Muscle layer of duodenum (tissue), 2 donors: ENCODE measurements around the gene VIPR2.
A peak's percentile ranks its signal among the peaks of the same experiment; 100 is the strongest.

Source experiments
- H3K27ac ChIP-seq: one replicate; pipeline ENCODE4 v1.7.0; 2013; ENCODE audit warnings: mild to moderate bottlenecking, low read length
- H3K27me3 ChIP-seq: one replicate; pipeline ENCODE4 v1.7.0; 2013; ENCODE audit warnings: low read depth, mild to moderate bottlenecking, control low read depth, low read length
- H3K36me3 ChIP-seq, 2 donors: one replicate each; pipeline ENCODE4 v1.7.0; 2013; ENCODE audit warnings: low read length in 2 of 2, control low read depth in 1 of 2, mild to moderate bottlenecking in 1 of 2; ENCODE audit not compliant: insufficient read depth in 2 of 2, control insufficient read depth in 1 of 2
- H3K4me1 ChIP-seq, 2 donors: one replicate each; pipeline ENCODE4 v1.7.0; 2013; ENCODE audit warnings: low read length in 2 of 2, mild to moderate bottlenecking in 2 of 2, control low read depth in 1 of 2, moderate library complexity in 1 of 2; ENCODE audit not compliant: insufficient read depth in 2 of 2, control insufficient read depth in 1 of 2
- H3K4me3 ChIP-seq, 2 donors: one replicate each; pipeline ENCODE4 v1.7.0; 2013; ENCODE audit warnings: low read length in 2 of 2, low read depth in 1 of 2, mild to moderate bottlenecking in 1 of 2
- H3K9me3 ChIP-seq, 2 donors: one replicate each; pipeline ENCODE4 v1.7.0; 2013; ENCODE audit warnings: low read length in 2 of 2, control low read depth in 1 of 2, mild to moderate bottlenecking in 1 of 2; ENCODE audit not compliant: control insufficient read depth in 1 of 2
- donor health status: healthy.

Gene VIPR2

DNA sequence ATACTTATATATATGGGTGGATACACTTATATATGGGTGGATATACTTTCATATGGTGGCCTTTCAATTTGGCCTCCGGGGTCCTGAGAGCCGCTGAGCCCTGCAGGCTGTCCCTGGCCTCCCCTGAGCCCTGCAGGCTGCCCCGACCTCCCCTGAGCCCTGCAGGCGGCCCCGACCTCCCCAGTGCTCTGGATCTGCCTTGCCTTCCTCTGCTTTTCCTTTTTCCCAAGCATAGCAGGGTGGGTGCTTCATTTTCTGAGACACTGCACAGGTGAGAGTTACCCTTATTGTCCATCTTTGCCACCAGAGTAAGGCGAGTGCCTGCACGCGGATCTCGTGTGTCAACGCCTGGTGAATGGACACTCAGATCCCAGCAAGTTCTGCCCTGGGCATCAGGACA, 106.6 kb downstream of the VIPR2 start:
- Histone ChIP-seq H3K9me3 (no peaks in the 10 kb centered on the region), H3K4me3 (no peak overlapping the region), H3K4me1 (no peaks in the 10 kb centered on the region), H3K27me3 (no peaks in the 10 kb centered on the region), H3K27ac (no peak overlapping the region), H3K36me3 (peaks cover 0 to 15% of the 10 kb centered on the region in 2 donors)

DNA sequence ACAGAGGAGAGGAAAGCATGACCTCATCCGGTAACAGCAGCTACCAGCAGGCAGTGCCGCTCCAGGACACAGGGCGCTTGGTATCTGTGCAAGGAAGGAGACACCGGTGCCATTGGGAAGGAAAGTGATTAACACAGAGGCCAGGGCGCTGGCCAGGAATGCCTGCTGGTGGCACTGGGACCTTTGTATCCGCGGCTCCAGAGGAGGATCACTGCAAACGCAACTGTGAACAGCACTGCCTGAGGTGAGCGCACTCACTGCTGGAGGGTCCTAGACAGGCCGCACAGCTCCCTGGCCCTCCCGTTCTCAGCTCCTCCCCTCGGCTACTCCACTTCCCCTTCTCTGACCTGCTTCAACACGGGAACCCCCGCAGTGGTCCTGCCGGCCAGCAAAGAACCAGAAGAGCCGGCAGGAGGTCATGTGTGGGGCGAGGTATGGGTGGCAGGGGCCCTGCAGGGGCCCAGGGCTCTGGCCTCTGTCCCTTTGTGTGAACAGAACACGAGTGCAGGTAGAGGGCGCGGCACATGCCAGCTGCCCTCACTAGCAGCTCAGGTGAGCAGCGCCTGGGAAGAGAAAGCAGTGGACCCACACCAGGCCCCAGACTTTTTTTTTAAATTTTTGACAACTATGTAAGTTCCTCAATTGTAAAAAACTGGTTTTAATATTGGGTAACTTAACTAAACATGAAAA, 107.6 kb downstream of the VIPR2 start:
- Histone ChIP-seq H3K9me3 (no peaks in the 10 kb centered on the region), H3K4me3 (no peak overlapping the region), H3K36me3 (peaks cover 0 to 15% of the 10 kb centered on the region in 2 donors), H3K27ac (no peak overlapping the region), H3K27me3 (no peaks in the 10 kb centered on the region), H3K4me1 (no peaks in the 10 kb centered on the region)

DNA sequence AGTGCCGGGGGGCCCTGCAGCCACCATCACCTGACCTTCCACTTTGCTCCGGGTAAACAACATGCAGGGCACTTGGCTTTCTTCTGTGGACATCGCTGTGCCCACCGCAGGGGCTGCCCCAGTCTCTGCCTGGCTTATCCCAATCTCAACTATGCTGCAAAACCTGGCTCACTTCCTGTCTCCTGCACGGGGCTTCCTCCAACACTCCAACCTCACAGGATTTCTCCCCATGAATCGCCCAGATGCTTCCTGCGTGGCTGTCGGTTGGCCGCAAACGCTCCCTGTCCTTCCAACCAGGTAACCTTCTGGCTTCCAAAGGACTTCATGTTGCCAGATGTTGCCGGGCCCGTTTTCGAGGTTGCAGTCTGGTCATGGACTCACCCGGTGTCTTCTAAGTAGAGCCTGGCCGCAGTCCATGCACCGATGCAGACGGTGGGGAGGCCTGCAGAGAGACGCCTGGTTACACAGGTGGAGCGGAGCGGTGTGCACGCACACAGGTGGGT, 109.0 kb downstream of the VIPR2 start:
- H3K4me3 ChIP-seq = no peak overlapping the region
- H3K27me3 ChIP-seq = no peaks in the 10 kb centered on the region

DNA sequence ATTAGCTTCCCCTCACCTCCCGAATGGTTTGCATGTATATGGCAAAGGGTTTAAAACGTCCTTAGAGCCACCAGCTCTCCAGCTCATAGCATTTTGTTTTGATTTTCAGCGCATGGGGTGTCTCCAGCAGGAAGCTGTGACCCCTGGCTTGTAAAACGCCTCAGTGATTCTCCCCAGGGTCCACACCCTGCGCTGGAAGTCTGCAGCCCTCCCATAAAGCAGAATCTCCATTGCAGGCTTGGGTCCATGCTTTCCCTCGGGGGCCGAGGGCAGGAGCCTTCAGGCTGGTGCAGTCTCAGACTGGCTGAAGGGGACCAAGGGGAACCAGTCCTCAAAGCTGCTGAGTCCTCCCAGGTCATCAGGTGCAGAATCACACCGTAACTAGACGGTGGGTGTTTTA, 109.7 kb downstream of the VIPR2 start:
- Histone ChIP-seq H3K27ac (no peak overlapping the region), H3K9me3 (no peaks in the 10 kb centered on the region), H3K36me3 (peaks cover 0 to 9% of the 10 kb centered on the region in 2 donors), H3K4me3 (no peak overlapping the region), H3K27me3 (no peaks in the 10 kb centered on the region), H3K4me1 (peaks cover 0 to 10% of the 10 kb centered on the region in 2 donors)

More for the DNA sequence above, 109.0 kb downstream of the VIPR2 start:
- H3K9me3 ChIP-seq = no peaks in the 10 kb centered on the region
- H3K27ac ChIP-seq = no peak overlapping the region
- H3K4me1 ChIP-seq = peaks cover 0 to 10% of the 10 kb centered on the region in 2 donors
- peaks cover 0 to 9% of the 10 kb centered on the region in 2 donors for H3K36me3 ChIP-seq

DNA sequence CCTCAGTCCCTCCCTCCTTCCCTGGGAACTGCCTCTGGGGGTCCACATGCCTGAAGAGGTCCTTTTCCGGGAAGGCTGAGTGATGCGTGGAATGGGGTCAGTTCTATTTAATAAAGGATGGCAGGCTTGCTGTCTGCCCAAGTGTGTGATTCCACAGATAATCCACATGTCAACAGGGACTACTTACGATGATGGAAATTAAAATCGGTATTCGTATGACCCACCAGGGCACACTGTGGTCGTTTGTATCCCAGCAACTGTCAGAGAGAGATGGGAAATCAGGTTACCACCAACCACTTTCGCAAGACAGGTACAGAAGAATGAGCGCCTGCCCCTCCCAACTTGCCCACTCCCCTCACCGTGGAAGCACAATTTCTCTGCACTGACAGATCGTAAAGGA, 110.3 kb downstream of the VIPR2 start:
- H3K9me3 ChIP-seq = no peaks in the 10 kb centered on the region
- H3K27ac ChIP-seq = no peak overlapping the region
- H3K36me3 ChIP-seq = peaks cover 0 to 9% of the 10 kb centered on the region in 2 donors
- H3K4me1 ChIP-seq = peaks cover 0 to 10% of the 10 kb centered on the region in 2 donors
- no peaks in the 10 kb centered on the region for H3K27me3 ChIP-seq
- H3K4me3 ChIP-seq = no peak overlapping the region

DNA sequence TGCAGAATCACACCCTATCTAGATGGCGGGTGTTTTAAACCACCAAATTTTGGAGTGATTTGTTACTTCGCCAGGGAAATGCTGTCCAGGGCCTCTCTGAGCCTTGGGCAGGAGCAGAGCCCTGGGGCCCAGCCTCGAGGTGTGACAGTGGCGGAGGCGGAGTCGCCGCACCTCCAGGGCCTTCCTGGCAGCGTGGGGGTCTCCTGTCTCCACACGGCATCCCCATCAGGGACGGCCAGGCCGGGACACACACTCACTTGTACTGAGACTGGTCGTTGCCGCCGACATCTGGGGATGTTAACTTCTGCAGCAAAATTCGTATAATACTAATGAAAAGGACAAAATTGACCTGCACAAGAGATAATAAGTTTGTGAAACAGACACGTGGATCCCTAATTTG, 110.7 kb downstream of the VIPR2 start:
- Histone ChIP-seq H3K36me3 (peaks cover 0 to 9% of the 10 kb centered on the region in 2 donors), H3K27ac (no peak overlapping the region), H3K4me3 (no peak overlapping the region), H3K9me3 (no peaks in the 10 kb centered on the region), H3K27me3 (no peaks in the 10 kb centered on the region), H3K4me1 (peaks cover 0 to 10% of the 10 kb centered on the region in 2 donors)

DNA sequence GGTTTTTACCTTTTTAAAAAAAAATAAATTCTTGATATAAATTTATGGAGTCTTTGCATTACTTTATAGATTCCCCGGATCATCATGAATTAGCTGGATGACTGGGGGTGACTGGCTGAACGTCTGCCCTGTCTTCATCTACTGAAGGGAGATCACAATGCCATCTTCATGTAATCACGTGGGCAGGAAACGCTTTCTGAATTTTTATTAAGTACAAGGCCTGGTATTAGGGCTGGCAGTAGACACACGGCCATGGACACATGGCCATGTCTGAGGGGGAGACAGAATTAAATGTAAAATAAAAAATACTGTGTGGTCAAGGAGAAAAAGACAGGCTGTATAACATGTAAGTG, 111.2 kb downstream of the VIPR2 start:
- no peak overlapping the region for H3K27ac ChIP-seq
- H3K4me3 ChIP-seq = no peak overlapping the region
- no peaks in the 10 kb centered on the region for H3K27me3 ChIP-seq
- peaks cover 0 to 10% of the 10 kb centered on the region in 2 donors for H3K4me1 ChIP-seq
- peaks cover 0 to 8% of the 10 kb centered on the region in 2 donors for H3K36me3 ChIP-seq
- H3K9me3 ChIP-seq = no peaks in the 10 kb centered on the region

DNA sequence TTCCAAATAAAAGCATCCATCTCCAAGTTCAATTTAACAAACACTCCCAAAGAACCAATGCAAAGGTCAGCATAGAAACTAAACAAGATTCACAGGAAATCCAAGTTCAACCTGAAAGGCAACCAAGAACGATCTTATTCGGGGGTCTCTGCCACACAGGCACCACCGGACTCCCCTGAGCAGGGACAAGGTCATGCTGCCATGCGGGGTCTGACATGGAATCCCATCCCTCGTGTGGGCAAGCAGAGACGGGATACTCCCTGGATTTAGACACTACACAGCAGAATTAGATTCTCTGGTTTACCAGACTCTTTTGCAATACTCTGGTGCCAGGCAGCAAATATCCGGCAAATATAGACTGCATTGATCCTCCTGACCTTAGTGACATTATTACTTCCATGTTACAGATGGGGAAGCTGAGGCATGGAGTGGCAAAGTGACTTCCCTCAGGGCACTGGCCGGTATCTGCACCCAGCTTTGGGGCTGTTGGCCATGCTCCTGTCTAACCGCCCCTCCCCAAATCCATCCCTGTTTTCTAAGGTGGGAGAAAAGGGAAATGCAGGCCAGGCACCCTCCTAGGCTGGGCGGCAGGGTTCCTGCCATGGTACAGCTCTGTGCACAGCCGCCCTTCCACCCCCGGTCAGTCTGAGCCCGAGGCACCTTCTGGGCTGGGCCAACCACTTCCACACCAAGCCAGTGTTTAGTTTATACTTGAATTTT, 111.8 kb downstream of the VIPR2 start:
- H3K36me3 ChIP-seq = peaks cover 0 to 4% of the 10 kb centered on the region in 2 donors
- H3K4me1 ChIP-seq = peaks cover 0 to 10% of the 10 kb centered on the region in 2 donors
- no peak overlapping the region for H3K27ac ChIP-seq
- no peaks in the 10 kb centered on the region for H3K9me3 ChIP-seq
- no peaks in the 10 kb centered on the region for H3K27me3 ChIP-seq
- H3K4me3 ChIP-seq = no peak overlapping the region

DNA sequence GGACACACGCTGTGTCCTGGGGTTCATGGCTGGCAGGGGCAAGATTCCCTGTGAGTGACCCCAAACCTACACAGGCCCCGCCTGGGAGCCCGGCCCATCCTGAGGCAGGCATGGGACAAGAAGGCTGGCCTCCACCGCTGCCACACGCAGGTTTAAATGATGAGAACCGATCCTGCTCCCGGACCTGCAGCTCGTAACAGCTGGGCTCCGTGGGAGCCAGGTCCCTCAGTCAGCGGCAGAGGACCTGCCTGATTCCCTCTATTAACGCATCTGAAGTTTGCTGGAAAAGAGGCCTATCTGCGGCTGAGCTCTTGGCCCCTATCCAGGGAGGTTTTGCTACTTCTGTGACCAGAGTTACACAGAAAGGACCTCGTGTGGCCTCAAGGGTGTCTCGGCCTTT, 112.3 kb downstream of the VIPR2 start:
- no peaks in the 10 kb centered on the region for H3K9me3 ChIP-seq
- H3K4me1 ChIP-seq = peaks cover 0 to 10% of the 10 kb centered on the region in 2 donors
- H3K27me3 ChIP-seq = no peaks in the 10 kb centered on the region
- H3K36me3 ChIP-seq = peaks cover 0 to 4% of the 10 kb centered on the region in 2 donors
- no peak overlapping the region for H3K27ac ChIP-seq
- H3K4me3 ChIP-seq = no peak overlapping the region

DNA sequence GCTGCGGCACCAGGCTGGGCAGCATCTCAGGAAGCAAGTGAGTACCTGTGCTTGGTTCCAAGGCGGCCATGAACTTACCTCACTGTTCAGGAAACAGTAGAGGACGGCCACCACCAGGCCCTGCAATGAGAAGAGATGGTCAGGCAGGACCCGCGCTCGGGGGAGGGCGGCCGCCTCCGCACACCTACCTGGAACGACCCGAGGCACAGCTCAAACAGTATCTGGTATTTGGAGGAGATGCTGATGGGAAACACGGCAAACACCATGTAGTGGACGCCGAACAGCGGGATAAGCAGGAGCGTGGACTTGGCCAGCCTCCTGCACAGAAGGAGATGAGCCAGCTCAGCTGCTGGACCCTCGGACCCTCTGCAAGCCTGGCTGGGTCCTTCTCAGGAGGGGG, 112.9 kb downstream of the VIPR2 start:
- peaks cover 2 to 10% of the 10 kb centered on the region in 2 donors for H3K4me1 ChIP-seq
- H3K4me3 ChIP-seq = no peak overlapping the region
- no peaks in the 10 kb centered on the region for H3K9me3 ChIP-seq
- H3K36me3 ChIP-seq = peaks cover 0 to 4% of the 10 kb centered on the region in 2 donors
- no peak overlapping the region for H3K27ac ChIP-seq
- no peaks in the 10 kb centered on the region for H3K27me3 ChIP-seq

DNA sequence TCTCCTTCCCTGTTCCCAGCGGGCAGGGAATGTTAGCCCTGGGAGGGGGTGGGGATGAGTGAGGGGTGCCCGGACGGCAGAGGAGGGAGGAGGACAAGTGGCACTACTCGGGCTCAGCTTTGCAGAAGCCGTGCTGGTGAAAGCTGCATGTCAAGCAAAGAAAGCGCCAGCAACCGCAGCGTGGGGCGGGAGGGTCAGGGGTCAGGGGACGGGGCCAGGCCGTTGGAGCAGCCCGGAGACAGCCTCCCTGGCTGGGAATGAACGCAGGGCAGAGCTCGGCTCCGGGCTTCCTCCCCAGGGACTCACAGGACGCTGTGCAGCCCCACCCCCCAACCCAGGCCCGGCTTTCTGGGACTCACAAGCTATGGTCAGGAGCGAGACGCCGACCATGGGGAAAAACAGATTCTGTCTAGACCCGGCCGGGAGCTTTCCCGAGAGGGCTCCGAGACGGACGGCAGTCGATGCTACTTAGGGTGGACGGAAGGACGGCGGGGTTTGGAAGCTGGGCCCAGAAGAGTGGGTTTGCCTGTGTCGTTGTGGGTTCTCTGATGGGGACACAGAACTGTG, 113.4 kb downstream of the VIPR2 start:
- no peaks in the 10 kb centered on the region for H3K9me3 ChIP-seq
- H3K4me1 ChIP-seq = peaks cover 3 to 10% of the 10 kb centered on the region in 2 donors
- no peak overlapping the region for H3K27ac ChIP-seq
- peaks cover 0 to 4% of the 10 kb centered on the region in 2 donors for H3K36me3 ChIP-seq
- H3K27me3 ChIP-seq = no peaks in the 10 kb centered on the region
- H3K4me3 ChIP-seq = peak overlapping the region; percentile 53 to 66
